Activated CD4-positive, alpha-beta memory T cell treated with anti-CD3 and anti-CD28 coated beads, Interleukin-2, amount 10 ng/mL, durations not matched to agents 7 days and 5 days (primary cell): ENCODE results near the gene GJA4. TPM values are rescaled to one million over a fixed set of nuclear protein-coding genes. Genes with fewer than 3 reads are reported as not detected.

Experiments used
- CTCF ChIA-PET: fragments of 350-600 bp; sonication (Branson Sonifier 250); formaldehyde crosslinking; loops from one replicate; lab custom pipeline; 2021; ENCODE audit warnings: antibody characterized with exemption, inconsistent platforms; lab: Charles Lee
- POLR2A ChIA-PET: fragments of 350-600 bp; sonication (Branson Sonifier 250); formaldehyde crosslinking; loops from one replicate; lab custom pipeline; 2021; ENCODE audit warnings: antibody characterized with exemption; lab: Charles Lee
- DNase-seq: peaks from one replicate; pipeline ENCODE4 v3.0.0-alpha.2; 2020
- H3K27ac Mint-ChIP-seq: one replicate; pipeline ENCODE4 v1.8.0; 2021; ENCODE audit warnings: mild to moderate bottlenecking, mixed read lengths
- H3K27me3 Mint-ChIP-seq: one replicate; pipeline ENCODE4 v1.8.0; 2021; ENCODE audit warnings: mixed read lengths
- H3K36me3 Mint-ChIP-seq: one replicate; pipeline ENCODE4 v1.8.0; 2021; ENCODE audit warnings: low read depth, mixed read lengths
- H3K4me1 Mint-ChIP-seq: one replicate; pipeline ENCODE4 v1.8.0; 2021; ENCODE audit warnings: mixed read lengths
- H3K4me3 Mint-ChIP-seq: one replicate; pipeline ENCODE4 v1.8.0; 2021; ENCODE audit warnings: mild to moderate bottlenecking, mixed read lengths
- H3K9me3 Mint-ChIP-seq: one replicate; pipeline ENCODE4 v1.8.0; 2021; ENCODE audit warnings: mixed read lengths
- total RNA-seq, 2 experiments: library from RNA; stranded (reverse); gene quantifications; one replicate each; pipeline ENCODE4 v1.2.3, GENCODE V29; 2021

GJA4 gene
- total RNA-seq, 2 experiments from 2014 or later, result not detected

DNA sequence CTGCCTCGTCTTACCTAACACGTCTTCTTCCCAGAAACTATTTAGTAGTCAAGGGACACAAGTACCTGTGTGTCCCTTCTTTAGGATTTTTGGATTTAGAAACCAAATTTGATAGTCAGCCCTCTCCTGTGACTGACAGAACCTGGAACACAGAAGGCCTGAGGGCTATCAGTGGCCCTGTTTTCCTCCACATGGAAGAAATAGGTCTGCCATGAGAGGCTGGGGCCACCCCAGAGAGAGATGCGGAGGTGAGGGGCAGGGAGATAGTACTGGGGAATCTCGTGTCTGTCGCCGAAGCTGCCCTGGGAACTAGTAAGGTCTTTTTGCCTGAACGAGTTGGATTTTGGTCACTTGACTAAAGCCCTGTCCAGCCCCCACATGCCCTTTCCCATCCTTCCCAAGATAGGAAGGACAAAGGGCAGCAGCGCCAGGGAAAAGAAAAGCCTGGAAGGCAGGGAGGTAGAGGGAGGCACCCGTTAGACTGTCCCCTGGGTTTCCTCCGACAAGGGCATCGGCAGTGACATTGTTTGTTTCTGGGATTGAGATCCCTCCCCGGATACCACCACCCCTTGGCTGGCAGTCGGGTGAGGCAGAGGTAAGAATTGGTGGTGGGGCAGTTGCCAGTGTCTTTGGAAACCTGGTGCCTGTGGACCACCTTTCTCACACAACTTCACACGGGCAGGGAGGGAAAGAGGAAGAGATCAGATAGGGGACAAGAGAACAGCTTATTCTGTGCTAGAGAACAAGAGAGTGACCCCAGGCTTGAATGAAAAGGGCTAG lies 46.9 kb downstream of the GJA4 start:
- peaks cover 10% of the 10 kb centered on the region for H3K4me1 Mint-ChIP-seq
- no peak overlapping the region for H3K4me3 Mint-ChIP-seq
- no peak for DNase-seq
- H3K27ac Mint-ChIP-seq, result no peak overlapping the region
- H3K9me3 Mint-ChIP-seq, result no peaks in the 10 kb centered on the region
- H3K36me3 Mint-ChIP-seq, result no peaks in the 10 kb centered on the region
- CTCF ChIA-PET, result no interaction called here
- H3K27me3 Mint-ChIP-seq, result no peaks in the 10 kb centered on the region
- POLR2A ChIA-PET, result no interaction called here

DNA sequence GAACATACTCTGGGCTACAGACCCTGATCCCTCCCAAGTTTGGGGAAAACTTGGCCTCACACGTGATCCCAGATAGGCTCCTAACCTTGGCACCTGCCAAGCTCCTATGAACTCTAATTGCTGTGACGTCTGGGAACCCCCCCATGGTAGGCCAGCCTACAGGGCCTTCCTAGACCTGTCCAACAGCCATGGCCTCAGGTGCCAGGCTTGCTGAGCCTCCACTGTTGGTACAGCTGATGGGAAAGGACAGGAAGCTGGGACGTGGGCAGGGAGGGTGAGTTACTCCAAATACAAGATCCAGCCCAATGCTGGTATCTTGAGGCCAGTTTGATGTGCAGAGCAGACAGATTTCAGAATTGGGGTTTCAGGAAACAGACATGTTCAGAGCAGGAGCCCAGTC lies 47.6 kb downstream of the GJA4 start:
- POLR2A ChIA-PET, result no interaction called here
- H3K9me3 Mint-ChIP-seq, result no peaks in the 10 kb centered on the region
- no peak for DNase-seq
- H3K36me3 Mint-ChIP-seq, result no peaks in the 10 kb centered on the region
- H3K27ac Mint-ChIP-seq, result no peak overlapping the region
- CTCF ChIA-PET, result no interaction called here
- H3K4me3 Mint-ChIP-seq, result no peak overlapping the region
- H3K27me3 Mint-ChIP-seq, result no peaks in the 10 kb centered on the region
- peaks cover 10% of the 10 kb centered on the region for H3K4me1 Mint-ChIP-seq

DNA sequence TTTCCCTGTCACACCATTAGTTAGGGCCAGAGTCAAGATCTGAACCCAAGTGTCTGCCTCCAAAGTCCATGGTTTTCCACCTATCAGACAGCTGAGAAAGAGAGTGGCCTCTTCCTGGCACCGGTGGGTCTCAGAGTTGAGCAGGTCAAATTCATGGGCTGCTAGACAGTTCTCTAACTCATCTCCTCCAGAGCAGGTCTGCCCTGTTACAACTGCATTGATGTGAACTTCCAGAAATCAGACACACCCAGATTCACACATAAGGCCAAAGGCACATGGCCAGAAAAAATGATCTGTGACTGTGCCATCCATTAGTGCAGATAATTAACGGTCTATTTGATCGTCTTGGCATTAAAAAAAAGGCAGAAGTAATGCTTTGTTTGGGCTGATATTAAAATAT lies 49.3 kb downstream of the GJA4 start:
- Mint-ChIP-seq H3K4me3 (no peak overlapping the region), H3K4me1 (peaks cover 10% of the 10 kb centered on the region), H3K27ac (no peak overlapping the region), H3K36me3 (no peaks in the 10 kb centered on the region), H3K27me3 (no peaks in the 10 kb centered on the region), H3K9me3 (no peaks in the 10 kb centered on the region)
- POLR2A ChIA-PET, result no interaction called here
- CTCF ChIA-PET, result interaction anchor here (1.0 kb wide), 1 partner anchor 10 kb away, joined by 3 read pairs; no protein-coding TSS in a partner anchor
- no peak for DNase-seq

DNA sequence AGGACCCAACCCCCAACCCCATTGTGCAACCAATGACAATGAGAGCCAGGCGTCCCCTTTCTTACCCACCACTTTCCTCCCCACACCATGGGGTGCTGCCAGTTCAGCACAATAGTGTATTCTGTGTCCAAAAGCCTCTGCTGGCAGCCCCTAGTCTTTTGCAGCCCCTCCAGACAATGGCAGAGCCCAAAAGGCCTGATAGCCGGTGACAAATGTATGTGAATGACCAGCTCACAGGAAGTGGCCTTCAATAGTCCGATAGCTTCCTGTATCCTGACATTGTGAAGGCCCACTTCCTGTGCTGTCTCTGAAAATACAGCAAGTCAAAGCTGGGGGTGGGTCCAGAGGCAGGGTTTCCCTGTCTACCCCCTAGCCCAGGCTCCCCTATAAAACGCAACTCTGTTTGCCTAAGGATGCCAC lies 50.2 kb downstream of the GJA4 start:
- Mint-ChIP-seq H3K9me3 (no peaks in the 10 kb centered on the region), H3K36me3 (no peaks in the 10 kb centered on the region), H3K27ac (no peak overlapping the region), H3K4me3 (no peak overlapping the region), H3K4me1 (peaks cover 10% of the 10 kb centered on the region), H3K27me3 (no peaks in the 10 kb centered on the region)
- CTCF ChIA-PET, result no interaction called here
- POLR2A ChIA-PET, result no interaction called here
- DNase-seq, result no peak

DNA sequence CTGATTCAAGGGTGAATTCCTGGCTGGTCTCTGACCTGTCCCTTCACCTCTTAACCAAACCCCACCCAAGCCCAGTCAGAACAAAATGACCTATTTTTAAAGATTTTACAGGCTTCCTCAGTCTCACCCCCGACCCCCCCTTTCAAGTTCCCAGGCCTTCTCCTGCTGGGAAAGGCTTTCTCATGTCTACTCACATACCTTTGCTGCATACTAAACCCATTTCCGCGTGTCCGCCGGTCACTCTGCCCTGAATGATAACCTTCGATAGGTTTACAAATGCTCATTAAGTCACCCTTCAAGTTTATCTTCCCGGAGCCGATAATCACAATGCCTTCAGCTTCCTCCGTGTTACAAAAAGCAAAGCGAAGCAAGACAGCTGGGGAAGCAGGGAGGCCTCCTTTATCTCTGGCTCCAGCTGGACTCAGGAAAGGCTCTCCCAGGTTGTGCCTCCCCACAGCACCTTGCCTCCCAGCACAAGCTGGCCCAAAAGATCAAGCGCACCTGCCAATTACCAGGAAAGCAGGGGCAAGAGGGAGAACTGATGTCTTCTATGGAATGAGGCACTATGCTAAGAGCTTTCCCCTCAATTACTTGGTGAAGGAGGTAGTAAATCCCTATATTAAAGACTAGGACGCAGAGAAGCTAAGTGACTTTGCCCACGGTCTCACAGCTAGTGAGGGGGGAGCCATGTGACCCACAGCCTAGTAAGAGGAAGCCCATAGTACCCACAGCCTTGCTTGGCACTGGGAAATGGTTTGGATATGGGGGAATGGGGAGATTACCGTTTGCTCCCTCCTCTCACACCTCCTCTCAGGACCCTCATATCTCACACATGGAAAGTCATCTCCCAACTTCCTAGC lies 50.8 kb downstream of the GJA4 start:
- H3K27ac Mint-ChIP-seq, result no peak overlapping the region
- ChIA-PET CTCF (interaction anchor here (1.7 kb wide), 1 partner anchor 9 kb away, joined by 5 read pairs; no protein-coding TSS in a partner anchor), POLR2A (interaction anchor here (1.3 kb wide), 1 partner anchor 16 kb away, joined by 3 read pairs; the partner anchor contains the start of gene SMIM12)
- H3K9me3 Mint-ChIP-seq, result no peaks in the 10 kb centered on the region
- H3K4me3 Mint-ChIP-seq, result no peak overlapping the region
- no peak for DNase-seq
- peaks cover 10% of the 10 kb centered on the region for H3K4me1 Mint-ChIP-seq
- H3K36me3 Mint-ChIP-seq, result no peaks in the 10 kb centered on the region
- H3K27me3 Mint-ChIP-seq, result no peaks in the 10 kb centered on the region

DNA sequence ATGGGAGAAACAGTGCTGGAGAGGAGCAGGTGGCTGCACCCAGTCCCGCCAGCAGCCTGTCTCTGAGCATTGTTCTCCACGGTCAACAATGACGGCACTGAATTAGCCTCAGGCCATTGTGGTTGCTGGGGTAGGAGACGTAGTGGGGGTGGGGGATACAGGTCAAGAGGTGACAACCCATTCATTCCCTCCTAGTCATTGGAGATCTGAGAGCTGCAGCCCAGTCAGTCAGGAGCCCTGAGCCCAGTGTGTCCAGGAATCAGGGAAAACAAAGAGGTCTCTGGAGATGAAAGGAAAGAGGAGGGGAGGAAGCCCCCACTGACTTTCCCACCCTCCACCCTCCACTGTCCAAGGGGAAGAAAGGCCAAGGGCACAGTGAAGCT lies 51.4 kb downstream of the GJA4 start:
- no peaks in the 10 kb centered on the region for H3K9me3 Mint-ChIP-seq
- H3K4me1 Mint-ChIP-seq, result peaks cover 10% of the 10 kb centered on the region
- H3K27ac Mint-ChIP-seq, result no peak overlapping the region
- no peak overlapping the region for H3K4me3 Mint-ChIP-seq
- H3K36me3 Mint-ChIP-seq, result peaks cover 3% of the 10 kb centered on the region
- POLR2A ChIA-PET, result interaction anchor here (1.3 kb wide), 1 partner anchor 16 kb away, joined by 3 read pairs; the partner anchor contains the start of gene SMIM12
- no peaks in the 10 kb centered on the region for H3K27me3 Mint-ChIP-seq
- CTCF ChIA-PET, result interaction anchor here (1.7 kb wide), 1 partner anchor 8 kb away, joined by 5 read pairs; no protein-coding TSS in a partner anchor
- DNase-seq, result no peak

Other genes starting within 250 kb of the GJA4 start
- gene GJB5, start 38.0 kb upstream of the GJA4 start, total RNA-seq, result not detected
- not detected for gene GJB4, start 33.3 kb upstream of the GJA4 start, total RNA-seq
- not detected for gene GJB3, start 11.8 kb upstream of the GJA4 start, total RNA-seq
- gene SMIM12, start 66.8 kb downstream of the GJA4 start, total RNA-seq, result 10 to 100 TPM; 45.9 to 48.5 TPM
- under 1 TPM; 0.55 to 0.88 TPM for gene DLGAP3, start 136.7 kb downstream of the GJA4 start, total RNA-seq
- 10 to 100 TPM; 38.7 to 42.4 TPM for gene TMEM35B, start 192.3 kb downstream of the GJA4 start, total RNA-seq
- gene ZMYM6, start 238.9 kb downstream of the GJA4 start, total RNA-seq, result 10 to 100 TPM; 20.3 to 22.5 TPM